Lower leg skin (tissue), 3 donors: Measurements from ENCODE around the gene NACC1.
"Not testable (repeated sequence)": the region's sequence is repeated elsewhere in the genome, so short reads cannot be mapped to it uniquely, and the experiment has no call there.

ENCODE experiments used
- POLR2A ChIP-seq, 2 donors: fragments of 450-650 bp; IDR thresholded peaks; one replicate each; pipeline ENCODE4 v1.6.1; 2016 to 2017; ENCODE audit warnings: antibody characterized with exemption in 2 of 2, mild to moderate bottlenecking in 1 of 2, moderate library complexity in 1 of 2
- TF ChIP-seq, protein P1 (sequence below), 3 donors: fragments of 450-650 bp; IDR thresholded peaks; one replicate each; pipeline ENCODE4 v1.5.1; 2016; ENCODE audit warnings: antibody characterized with exemption in 3 of 3, mild to moderate bottlenecking in 3 of 3, moderate library complexity in 2 of 3

DNA sequence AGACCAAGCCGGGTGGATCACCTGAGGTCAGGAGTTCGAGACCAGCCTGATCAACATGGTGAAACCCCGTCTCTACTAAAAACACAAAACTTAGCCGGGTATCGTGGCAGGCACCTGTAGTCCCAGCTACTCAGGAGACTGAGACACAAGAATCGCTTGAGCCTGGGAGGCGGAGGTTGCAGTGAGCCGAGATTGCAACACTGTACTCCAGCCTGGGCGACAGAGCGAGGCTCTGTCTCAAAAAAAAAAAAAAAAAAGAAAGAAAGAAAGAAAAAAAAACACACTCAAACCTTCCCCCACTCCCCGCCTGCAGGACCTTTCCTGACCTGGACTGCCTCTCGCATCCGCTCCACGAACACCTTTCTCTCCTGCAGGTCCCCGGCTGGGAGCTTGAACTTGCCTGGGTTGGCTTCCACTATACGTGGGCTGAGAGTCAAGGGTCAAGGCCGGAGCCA, 31.1 kb downstream of the NACC1 start:
- TF ChIP-seq, protein P1, sequence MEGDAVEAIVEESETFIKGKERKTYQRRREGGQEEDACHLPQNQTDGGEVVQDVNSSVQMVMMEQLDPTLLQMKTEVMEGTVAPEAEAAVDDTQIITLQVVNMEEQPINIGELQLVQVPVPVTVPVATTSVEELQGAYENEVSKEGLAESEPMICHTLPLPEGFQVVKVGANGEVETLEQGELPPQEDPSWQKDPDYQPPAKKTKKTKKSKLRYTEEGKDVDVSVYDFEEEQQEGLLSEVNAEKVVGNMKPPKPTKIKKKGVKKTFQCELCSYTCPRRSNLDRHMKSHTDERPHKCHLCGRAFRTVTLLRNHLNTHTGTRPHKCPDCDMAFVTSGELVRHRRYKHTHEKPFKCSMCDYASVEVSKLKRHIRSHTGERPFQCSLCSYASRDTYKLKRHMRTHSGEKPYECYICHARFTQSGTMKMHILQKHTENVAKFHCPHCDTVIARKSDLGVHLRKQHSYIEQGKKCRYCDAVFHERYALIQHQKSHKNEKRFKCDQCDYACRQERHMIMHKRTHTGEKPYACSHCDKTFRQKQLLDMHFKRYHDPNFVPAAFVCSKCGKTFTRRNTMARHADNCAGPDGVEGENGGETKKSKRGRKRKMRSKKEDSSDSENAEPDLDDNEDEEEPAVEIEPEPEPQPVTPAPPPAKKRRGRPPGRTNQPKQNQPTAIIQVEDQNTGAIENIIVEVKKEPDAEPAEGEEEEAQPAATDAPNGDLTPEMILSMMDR (IDR thresholded peaks at IDR 0.05), result not testable (repeated sequence)
- TF ChIP-seq POLR2A (IDR thresholded peaks at IDR 0.05), result not testable (repeated sequence)
